ENCODE results near the gene CDK16.

Gene CDK16

DNA sequence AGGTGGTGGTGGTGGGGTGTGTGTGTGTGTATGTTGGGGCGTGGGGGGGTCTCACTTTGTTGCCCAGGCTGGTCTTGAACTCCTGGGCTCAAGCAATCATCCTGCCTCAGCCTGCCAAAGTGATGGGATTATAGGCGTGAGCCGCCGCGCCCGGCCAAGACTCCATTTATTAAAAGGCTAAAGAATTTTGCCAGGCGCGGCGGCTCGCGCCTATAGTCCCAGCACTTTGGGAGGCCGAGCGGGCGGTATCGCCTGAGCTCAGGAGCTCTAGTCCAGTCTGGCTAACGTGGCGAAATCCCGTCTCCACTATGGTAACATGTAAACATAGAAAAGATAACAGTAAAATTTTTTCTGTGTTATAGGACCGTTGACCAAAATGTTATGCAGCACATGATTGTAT lies 28.6 kb upstream of the CDK16 start:
- H3K4me3 ChIP-seq (replicated peaks; ENCODE audit: insufficient read depth, low read length), result no peak overlapping the region

GRCh38 chrX:47190445-47191269 lies 27.8 kb upstream of the CDK16 start:
- peak overlapping the region; percentile 80 for H3K27ac ChIP-seq (replicated peaks)

More for the DNA sequence above, 28.6 kb upstream of the CDK16 start:
- Histone ChIP-seq H3K27me3 (ENCODE audit: insufficient read depth, poor library complexity, severe bottlenecking) (no peaks in the 10 kb centered on the region), H3K27ac (replicated peaks) (no peak overlapping the region)
- no peak for TF ChIP-seq GABPA (IDR thresholded peaks at IDR 0.05; ENCODE audit: low read depth)
- TF ChIP-seq, protein P1, sequence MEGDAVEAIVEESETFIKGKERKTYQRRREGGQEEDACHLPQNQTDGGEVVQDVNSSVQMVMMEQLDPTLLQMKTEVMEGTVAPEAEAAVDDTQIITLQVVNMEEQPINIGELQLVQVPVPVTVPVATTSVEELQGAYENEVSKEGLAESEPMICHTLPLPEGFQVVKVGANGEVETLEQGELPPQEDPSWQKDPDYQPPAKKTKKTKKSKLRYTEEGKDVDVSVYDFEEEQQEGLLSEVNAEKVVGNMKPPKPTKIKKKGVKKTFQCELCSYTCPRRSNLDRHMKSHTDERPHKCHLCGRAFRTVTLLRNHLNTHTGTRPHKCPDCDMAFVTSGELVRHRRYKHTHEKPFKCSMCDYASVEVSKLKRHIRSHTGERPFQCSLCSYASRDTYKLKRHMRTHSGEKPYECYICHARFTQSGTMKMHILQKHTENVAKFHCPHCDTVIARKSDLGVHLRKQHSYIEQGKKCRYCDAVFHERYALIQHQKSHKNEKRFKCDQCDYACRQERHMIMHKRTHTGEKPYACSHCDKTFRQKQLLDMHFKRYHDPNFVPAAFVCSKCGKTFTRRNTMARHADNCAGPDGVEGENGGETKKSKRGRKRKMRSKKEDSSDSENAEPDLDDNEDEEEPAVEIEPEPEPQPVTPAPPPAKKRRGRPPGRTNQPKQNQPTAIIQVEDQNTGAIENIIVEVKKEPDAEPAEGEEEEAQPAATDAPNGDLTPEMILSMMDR (IDR thresholded peaks at IDR 0.05; ENCODE audit: insufficient read depth, low read length), result no peak
- TF ChIP-seq POLR2AphosphoS5 (IDR thresholded peaks at IDR 0.05; ENCODE audit: low read depth), result no peak
- TF ChIP-seq SPI1 (IDR thresholded peaks at IDR 0.05; ENCODE audit: borderline replicate concordance, low read depth), result no peak
- no peak for TF ChIP-seq REST (IDR thresholded peaks at IDR 0.05; ENCODE audit: insufficient replicate concordance, low read depth)
- no peak for DNase-seq (ENCODE audit: low read depth in 1 of 2, low spot score in 1 of 2)

More at GRCh38 chrX:47190445-47191269, 27.8 kb upstream of the CDK16 start:
- no peaks in the 10 kb centered on the region for H3K27me3 ChIP-seq (ENCODE audit: insufficient read depth, poor library complexity, severe bottlenecking)
- H3K4me3 ChIP-seq (replicated peaks; ENCODE audit: insufficient read depth, low read length), result peak overlapping the region; percentile 48
- TF ChIP-seq, protein P1 (IDR thresholded peaks at IDR 0.05; ENCODE audit: insufficient read depth, low read length), result no peak
- TF ChIP-seq SPI1 (IDR thresholded peaks at IDR 0.05; ENCODE audit: borderline replicate concordance, low read depth), result no peak
- TF ChIP-seq GABPA (IDR thresholded peaks at IDR 0.05; ENCODE audit: low read depth), result no peak
- TF ChIP-seq REST (IDR thresholded peaks at IDR 0.05; ENCODE audit: insufficient replicate concordance, low read depth), result peak; percentile 12
- peak; percentile 41; the same call in 1 of the 2 replicates for TF ChIP-seq POLR2AphosphoS5 (IDR thresholded peaks at IDR 0.05; ENCODE audit: low read depth)
- DNase-seq (ENCODE audit: low read depth in 1 of 2, low spot score in 1 of 2), result peak; percentile 80 to 90
